ENCODE results near the gene SLC11A2.

The SLC11A2 gene

GRCh38 chr12:51025836-51026638 lies at the start of gene SLC11A2:
Gene SLC11A2, minus strand, starts transcription at chr12:51026384. Its CDS starts 15,656 bp downstream, at chr12:51010728.
- peak; percentile 81 to 85 for DNase-seq (ENCODE audit: low read depth in 1 of 2, low spot score in 1 of 2)

GRCh38 chr12:51075390-51075789 lies 49.2 kb upstream of the SLC11A2 start:
- no peak for DNase-seq (ENCODE audit: low read depth in 1 of 2, low spot score in 1 of 2)

DNA sequence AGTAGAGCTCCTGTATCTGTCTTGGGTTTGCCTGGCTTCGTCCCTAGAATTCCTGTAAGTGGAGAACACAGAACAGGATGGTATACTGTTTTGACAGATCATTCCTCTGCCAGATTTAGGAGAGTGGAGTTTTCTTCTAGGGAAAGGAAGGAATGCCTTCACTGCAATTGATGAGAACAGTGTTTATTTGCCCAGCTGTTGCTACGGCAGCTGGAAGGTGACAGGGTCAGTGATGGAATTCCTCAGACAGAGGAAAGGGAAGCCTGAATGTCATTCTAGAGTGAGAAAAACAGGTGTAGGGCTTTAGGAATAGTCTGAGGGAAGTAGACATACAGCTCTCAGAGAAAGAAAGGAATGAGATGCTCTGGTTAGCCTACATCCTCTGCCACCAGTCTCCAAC lies 45.5 kb upstream of the SLC11A2 start:
- no peak for DNase-seq (ENCODE audit: low read depth in 1 of 2, low spot score in 1 of 2)

GRCh38 chr12:51070004-51070403 lies 43.8 kb upstream of the SLC11A2 start:
- DNase-seq (ENCODE audit: low read depth in 1 of 2, low spot score in 1 of 2): no peak

GRCh38 chr12:51067771-51068170 lies 41.6 kb upstream of the SLC11A2 start:
- no peak for DNase-seq (ENCODE audit: low read depth in 1 of 2, low spot score in 1 of 2)

DNA sequence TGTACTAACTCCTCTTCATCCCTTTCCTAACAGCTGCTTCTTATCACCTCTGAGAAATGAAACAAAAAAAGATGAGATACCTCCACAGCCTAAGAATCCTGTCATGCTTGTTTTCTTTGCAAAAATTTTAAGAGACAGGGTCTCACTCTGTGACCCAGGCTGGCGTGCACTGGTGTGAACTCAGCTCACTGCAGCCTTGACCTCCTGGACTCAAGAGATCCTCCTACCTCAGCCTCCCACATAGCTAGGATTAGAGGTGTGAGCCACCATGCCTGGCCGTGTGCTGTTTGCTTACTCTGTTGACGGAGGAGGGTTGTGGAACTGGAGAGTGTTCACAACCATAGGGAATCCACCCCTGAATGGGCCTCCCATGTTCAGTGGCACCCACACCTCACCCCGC lies 41.0 kb upstream of the SLC11A2 start:
- no peak for DNase-seq (ENCODE audit: low read depth in 1 of 2, low spot score in 1 of 2)

DNA sequence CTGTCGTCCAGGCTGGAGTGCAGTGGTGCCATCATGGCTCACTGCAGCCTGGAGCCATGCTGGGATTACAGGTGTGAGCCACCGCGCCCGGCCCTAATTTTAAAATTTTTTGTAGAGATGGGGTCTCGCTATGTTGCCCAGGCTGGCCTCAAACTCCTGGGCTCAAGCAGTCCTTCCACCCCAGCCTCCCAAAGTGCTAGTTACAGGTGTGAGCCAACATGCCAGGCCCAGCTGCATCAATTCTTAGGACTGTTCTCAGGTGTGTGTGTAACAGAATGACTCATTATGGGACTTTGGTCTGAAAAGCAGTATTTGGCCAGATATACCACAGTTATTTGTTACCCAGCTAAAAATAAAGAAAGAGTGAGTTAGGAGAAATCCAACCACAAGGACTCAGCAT lies 39.3 kb upstream of the SLC11A2 start:
- no peak for DNase-seq (ENCODE audit: low read depth in 1 of 2, low spot score in 1 of 2)

- no peak for DNase-seq (ENCODE audit: low read depth in 1 of 2, low spot score in 1 of 2)
Observed at GRCh38 chr12:51062631-51063397, 36.6 kb upstream of the SLC11A2 start.

GRCh38 chr12:51059086-51059485 lies 32.9 kb upstream of the SLC11A2 start:
- no peak for DNase-seq (ENCODE audit: low read depth in 1 of 2, low spot score in 1 of 2)

GRCh38 chr12:51056242-51056641 lies 30.1 kb upstream of the SLC11A2 start:
- DNase-seq (ENCODE audit: low read depth in 1 of 2, low spot score in 1 of 2): no peak

- no peak for DNase-seq (ENCODE audit: low read depth in 1 of 2, low spot score in 1 of 2)
Observed at GRCh38 chr12:51055060-51055459, 28.9 kb upstream of the SLC11A2 start.

- DNase-seq (ENCODE audit: low read depth in 1 of 2, low spot score in 1 of 2): no peak
Observed at GRCh38 chr12:51051787-51052186, 25.6 kb upstream of the SLC11A2 start.

GRCh38 chr12:51049525-51049924 lies 23.3 kb upstream of the SLC11A2 start:
- no peak for DNase-seq (ENCODE audit: low read depth in 1 of 2, low spot score in 1 of 2)

DNA sequence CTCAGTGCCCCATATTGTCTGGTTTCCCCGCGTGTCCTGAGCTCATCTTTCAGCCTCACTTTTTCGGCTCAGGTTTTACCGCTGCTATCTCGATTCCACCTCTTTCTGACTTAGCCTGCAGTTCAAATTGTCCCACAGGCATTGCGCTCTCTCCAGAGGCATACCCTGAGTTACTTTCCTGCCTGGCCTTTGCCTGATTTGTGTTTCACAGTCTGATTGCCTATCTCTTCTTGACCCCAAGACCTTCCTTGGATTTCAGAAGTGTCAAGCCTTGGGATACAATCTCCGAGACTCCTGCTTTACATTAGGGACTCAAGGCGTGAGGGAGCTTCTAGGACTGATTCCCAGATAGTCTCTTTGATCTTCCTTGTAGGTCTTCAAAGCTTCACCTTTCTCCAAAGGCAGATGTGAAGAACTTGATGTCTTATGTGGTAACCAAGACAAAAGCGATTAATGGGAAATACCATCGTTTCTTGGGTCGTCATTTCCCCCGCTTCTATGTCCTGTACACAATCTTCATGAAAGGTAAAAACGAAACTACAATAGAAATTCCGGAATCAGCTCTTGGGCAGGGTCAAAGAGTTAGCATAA lies 22.6 kb upstream of the SLC11A2 start:
- no peak for DNase-seq (ENCODE audit: low read depth in 1 of 2, low spot score in 1 of 2)

- DNase-seq (ENCODE audit: low read depth in 1 of 2, low spot score in 1 of 2): peak; percentile 77 to 79
Observed at GRCh38 chr12:51047655-51048540, 21.7 kb upstream of the SLC11A2 start, which contains the start of gene LETMD1. Gene LETMD1, plus strand, starts transcription at chr12:51048327. Its CDS starts 30 bp downstream, at chr12:51048357.

DNA sequence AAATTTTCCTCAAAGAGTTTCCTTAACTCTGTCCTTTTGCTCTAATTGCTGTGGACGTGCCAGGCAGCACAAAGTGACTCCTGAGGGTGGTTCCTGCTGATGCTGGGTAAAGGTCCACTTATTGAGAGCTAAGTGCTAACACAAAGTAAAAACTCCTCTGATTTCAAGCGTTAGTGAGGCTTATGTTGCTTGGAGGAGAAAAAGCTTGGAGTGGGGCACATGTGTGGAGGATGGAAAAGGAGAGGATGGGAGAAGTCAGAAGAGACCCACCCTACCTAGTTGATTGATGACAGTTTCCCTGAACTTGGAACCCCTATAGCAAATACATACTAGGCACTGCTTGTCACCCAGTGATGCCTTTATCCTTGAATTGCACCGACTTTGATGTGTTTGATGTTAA lies 10.1 kb upstream of the SLC11A2 start:
- no peak for DNase-seq (ENCODE audit: low read depth in 1 of 2, low spot score in 1 of 2)

DNA sequence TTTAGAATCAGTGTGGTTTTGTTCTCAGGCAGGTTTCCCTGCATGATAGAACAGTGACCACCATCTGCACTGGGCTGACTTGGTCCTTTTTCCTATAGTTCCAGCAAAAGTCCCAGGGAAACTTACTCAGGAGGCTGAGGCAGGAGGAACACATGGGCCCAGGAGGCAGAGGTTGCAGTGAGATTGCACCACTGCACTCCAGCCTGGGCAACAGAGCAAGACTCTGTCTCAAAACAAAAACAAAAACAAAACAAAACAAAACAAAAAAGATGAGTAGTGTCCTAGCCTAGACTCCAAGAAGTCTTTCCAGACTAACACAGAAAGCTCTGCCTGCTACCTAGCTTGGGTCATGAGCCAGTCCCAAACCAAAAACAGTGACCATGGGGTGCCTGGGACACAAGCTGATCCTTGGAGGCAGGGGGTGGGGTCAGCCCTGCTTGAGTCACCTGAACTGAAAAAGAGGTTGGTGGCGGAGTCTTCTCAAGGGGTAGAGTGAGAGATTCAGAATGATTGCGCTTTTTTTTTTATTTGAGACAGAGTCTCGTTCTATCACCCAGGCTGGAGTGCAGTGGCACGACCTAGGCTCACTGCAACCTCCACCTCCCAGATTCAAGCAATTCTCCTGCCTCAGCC lies 7.4 kb upstream of the SLC11A2 start:
- DNase-seq (ENCODE audit: low read depth in 1 of 2, low spot score in 1 of 2): no peak

DNA sequence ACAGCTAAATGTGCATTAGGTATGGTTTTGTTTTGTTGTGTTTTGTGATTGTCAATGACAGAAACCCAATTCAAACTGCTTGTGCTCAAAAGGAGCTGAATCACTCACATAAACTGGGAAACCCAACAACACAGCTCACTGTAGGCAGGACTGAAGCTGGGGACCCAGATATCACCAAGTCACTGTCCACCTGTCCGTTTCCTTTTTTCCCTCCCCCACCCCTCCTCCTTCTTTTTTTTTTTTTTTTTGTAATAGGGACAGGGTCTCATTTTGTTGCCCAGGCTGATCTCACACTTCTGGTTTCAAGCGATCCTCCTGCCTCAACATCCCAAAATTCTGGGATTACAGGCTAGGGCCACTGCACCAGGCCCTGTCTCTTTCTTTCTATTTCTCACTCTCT lies 6.9 kb upstream of the SLC11A2 start:
- no peak for DNase-seq (ENCODE audit: low read depth in 1 of 2, low spot score in 1 of 2)

DNA sequence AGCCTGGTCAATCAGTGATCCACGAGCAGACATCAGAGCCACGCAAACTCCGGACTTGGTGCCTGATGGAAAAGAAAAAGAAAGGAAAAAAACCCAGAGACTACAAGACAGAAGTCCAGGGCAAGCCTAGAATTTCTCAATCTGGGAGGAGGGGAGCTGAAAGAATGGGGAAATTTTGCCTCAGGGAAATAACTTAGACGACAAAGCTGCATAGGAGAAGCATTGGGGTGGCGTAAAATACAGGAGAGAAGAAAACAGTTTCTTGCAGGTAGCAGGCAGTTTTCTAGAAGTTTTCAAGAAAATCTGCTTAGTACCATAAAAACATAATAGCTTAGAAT lies 2.6 kb upstream of the SLC11A2 start:
- DNase-seq (ENCODE audit: low read depth in 1 of 2, low spot score in 1 of 2): no peak

DNA sequence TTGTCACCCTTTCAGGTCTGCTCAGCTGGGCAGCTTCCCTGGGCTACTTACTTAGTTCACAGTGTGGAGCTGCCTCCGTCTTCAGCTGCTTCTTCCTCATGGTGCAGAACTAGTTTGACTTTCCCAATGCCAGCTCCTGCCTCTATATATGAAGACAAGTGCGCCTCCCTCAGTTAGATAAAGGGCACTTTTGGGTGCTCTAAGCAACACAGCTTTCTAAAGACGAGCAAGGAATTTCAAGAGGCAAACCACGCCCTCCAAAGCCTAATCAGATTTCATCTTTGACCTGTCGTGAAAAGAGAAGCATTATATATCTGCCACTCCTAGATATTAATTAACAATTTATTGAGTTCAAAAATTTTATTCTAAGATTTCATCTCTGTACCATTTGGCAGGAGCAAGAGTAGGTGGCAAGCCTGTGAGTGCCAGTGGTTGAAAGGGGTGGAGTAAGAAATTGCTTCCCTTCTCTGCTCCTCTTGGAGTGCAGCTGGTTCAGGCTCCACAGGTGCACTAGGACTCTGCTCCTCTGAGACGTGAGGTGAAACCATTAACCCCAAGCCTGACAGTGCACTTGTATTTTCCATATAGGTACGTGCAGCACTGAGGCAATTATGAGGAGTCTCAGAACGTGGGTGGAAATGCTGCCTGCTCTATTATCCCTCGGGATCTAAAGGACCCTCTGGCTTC lies 2.1 kb upstream of the SLC11A2 start:
- DNase-seq (ENCODE audit: low read depth in 1 of 2, low spot score in 1 of 2): no peak
